Measurements from ENCODE around the gene DLG5.

The DLG5 gene

DNA sequence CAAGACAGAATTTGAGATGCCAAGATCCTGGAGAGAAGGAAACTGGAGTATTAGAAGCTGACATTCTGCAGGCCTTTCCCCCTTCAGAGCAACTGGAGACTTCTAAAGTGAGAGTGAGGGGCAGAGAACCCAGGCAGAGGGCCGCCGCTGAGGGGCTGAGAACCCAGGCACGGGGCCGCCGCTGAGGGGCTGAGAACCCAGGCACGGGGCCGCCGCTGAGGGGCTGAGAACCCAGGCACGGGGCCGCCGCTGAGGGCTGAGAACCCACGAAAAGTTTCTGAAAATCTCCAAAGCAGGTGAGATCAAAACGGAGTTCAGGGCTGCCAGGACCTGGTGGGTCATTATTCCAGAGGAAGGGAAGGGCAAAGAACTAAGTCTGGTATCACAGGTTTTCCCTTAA, 126.2 kb downstream of the DLG5 start:
- peaks cover 54% of the 10 kb centered on the region; the same call in 1 of the 2 replicates for H3K36me3 ChIP-seq (ENCODE audit: insufficient read depth, low read length)
- no peak overlapping the region for H3K4me2 ChIP-seq (ENCODE audit: low read depth, low read length, poor library complexity, severe bottlenecking)
- H3K79me2 ChIP-seq (ENCODE audit: insufficient read depth, low read length) = no peaks in the 10 kb centered on the region
- H3K9me2 ChIP-seq (replicated peaks; ENCODE audit: low read depth, low read length) = no peaks in the 10 kb centered on the region
- no peak overlapping the region for H3K9ac ChIP-seq (ENCODE audit: low read depth, low read length, poor library complexity, severe bottlenecking)
- H3F3A ChIP-seq (ENCODE audit: low read depth) = no peaks in the 10 kb centered on the region
- H4K20me1 ChIP-seq (ENCODE audit: insufficient read depth, low read length, poor library complexity, severe bottlenecking) = no peaks in the 10 kb centered on the region
- no peak for TF ChIP-seq EZH2phosphoT487 (IDR thresholded peaks at IDR 0.05; ENCODE audit: borderline replicate concordance)
- TF ChIP-seq, protein P1, sequence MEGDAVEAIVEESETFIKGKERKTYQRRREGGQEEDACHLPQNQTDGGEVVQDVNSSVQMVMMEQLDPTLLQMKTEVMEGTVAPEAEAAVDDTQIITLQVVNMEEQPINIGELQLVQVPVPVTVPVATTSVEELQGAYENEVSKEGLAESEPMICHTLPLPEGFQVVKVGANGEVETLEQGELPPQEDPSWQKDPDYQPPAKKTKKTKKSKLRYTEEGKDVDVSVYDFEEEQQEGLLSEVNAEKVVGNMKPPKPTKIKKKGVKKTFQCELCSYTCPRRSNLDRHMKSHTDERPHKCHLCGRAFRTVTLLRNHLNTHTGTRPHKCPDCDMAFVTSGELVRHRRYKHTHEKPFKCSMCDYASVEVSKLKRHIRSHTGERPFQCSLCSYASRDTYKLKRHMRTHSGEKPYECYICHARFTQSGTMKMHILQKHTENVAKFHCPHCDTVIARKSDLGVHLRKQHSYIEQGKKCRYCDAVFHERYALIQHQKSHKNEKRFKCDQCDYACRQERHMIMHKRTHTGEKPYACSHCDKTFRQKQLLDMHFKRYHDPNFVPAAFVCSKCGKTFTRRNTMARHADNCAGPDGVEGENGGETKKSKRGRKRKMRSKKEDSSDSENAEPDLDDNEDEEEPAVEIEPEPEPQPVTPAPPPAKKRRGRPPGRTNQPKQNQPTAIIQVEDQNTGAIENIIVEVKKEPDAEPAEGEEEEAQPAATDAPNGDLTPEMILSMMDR (conservative IDR thresholded peaks at IDR 0.05; ENCODE audit: low read length) = no peak
- H3K9me3 ChIP-seq (ENCODE audit: insufficient read depth, low read depth, low read length) = no peaks in the 10 kb centered on the region
- no peak overlapping the region for H2AFZ ChIP-seq (ENCODE audit: low read length)
- no peak overlapping the region for H3K4me3 ChIP-seq (ENCODE audit: low read length, poor library complexity, severe bottlenecking)
- H3K4me1 ChIP-seq (ENCODE audit: insufficient read depth, low read length, poor library complexity, severe bottlenecking) = peaks cover 6% of the 10 kb centered on the region
- H3K27me3 ChIP-seq (ENCODE audit: insufficient read depth, low read length, poor library complexity, severe bottlenecking) = no peaks in the 10 kb centered on the region

DNA sequence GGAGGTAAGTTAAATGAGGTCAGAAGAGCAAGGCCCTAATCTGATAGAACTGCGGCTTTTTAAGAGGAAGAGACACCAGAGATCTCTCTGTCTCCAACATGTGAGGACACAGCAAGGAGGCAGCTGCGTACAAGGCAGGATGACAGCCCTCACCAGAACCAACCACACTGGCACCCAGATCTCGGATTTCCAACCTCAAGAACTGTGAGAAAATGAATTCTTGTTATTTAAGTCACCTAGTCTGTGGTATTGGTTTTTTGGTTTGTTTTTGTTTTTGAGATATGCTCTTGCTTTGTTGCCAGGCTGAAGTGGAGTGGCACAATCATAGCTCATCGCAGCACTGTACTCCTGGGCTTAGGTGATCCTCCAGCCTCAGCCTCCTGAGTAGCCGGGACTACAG, 127.2 kb downstream of the DLG5 start:
- no peak overlapping the region for H3K9ac ChIP-seq (ENCODE audit: low read depth, low read length, poor library complexity, severe bottlenecking)
- no peak overlapping the region for H3K4me3 ChIP-seq (ENCODE audit: low read length, poor library complexity, severe bottlenecking)
- no peaks in the 10 kb centered on the region for H3K9me3 ChIP-seq (ENCODE audit: insufficient read depth, low read depth, low read length)
- H3K4me1 ChIP-seq (ENCODE audit: insufficient read depth, low read length, poor library complexity, severe bottlenecking) = peaks cover 6% of the 10 kb centered on the region
- H4K20me1 ChIP-seq (ENCODE audit: insufficient read depth, low read length, poor library complexity, severe bottlenecking) = no peaks in the 10 kb centered on the region
- no peak for TF ChIP-seq EZH2phosphoT487 (IDR thresholded peaks at IDR 0.05; ENCODE audit: borderline replicate concordance)
- TF ChIP-seq, protein P1 (conservative IDR thresholded peaks at IDR 0.05; ENCODE audit: low read length) = no peak
- no peaks in the 10 kb centered on the region for H3K9me2 ChIP-seq (replicated peaks; ENCODE audit: low read depth, low read length)
- peaks cover 55% of the 10 kb centered on the region; the same call in 1 of the 2 replicates for H3K36me3 ChIP-seq (ENCODE audit: insufficient read depth, low read length)
- H3K27me3 ChIP-seq (ENCODE audit: insufficient read depth, low read length, poor library complexity, severe bottlenecking) = no peaks in the 10 kb centered on the region
- H2AFZ ChIP-seq (ENCODE audit: low read length) = no peak overlapping the region
- no peaks in the 10 kb centered on the region for H3K79me2 ChIP-seq (ENCODE audit: insufficient read depth, low read length)
- no peaks in the 10 kb centered on the region for H3F3A ChIP-seq (ENCODE audit: low read depth)
- no peak overlapping the region for H3K4me2 ChIP-seq (ENCODE audit: low read depth, low read length, poor library complexity, severe bottlenecking)

DNA sequence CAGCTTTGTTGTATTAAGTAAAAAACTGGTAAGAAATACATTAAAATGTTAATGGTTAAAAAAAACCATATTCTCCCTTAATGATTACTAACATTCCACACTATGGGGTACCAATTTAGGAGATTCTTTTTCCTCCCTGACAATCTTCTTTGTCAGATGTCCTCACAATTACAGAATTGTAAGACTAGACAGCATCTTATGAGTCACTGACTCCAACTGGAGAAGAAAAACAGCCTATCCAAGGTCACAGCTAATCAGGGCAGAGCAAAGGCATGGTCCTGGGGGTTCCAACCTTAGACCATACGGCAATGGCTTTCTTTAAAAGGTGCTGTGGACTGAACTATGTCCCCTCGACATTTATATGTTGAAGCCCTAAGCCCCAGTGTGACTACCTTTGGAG, 127.6 kb downstream of the DLG5 start:
- Histone ChIP-seq H3K4me2 (ENCODE audit: low read depth, low read length, poor library complexity, severe bottlenecking) (no peak overlapping the region), H3K9me3 (ENCODE audit: insufficient read depth, low read depth, low read length) (no peaks in the 10 kb centered on the region), H4K20me1 (ENCODE audit: insufficient read depth, low read length, poor library complexity, severe bottlenecking) (no peaks in the 10 kb centered on the region), H3K9ac (ENCODE audit: low read depth, low read length, poor library complexity, severe bottlenecking) (no peak overlapping the region), H3F3A (ENCODE audit: low read depth) (no peaks in the 10 kb centered on the region), H3K79me2 (ENCODE audit: insufficient read depth, low read length) (no peaks in the 10 kb centered on the region), H3K27me3 (ENCODE audit: insufficient read depth, low read length, poor library complexity, severe bottlenecking) (no peaks in the 10 kb centered on the region), H3K36me3 (ENCODE audit: insufficient read depth, low read length) (peaks cover 55% of the 10 kb centered on the region; the same call in 1 of the 2 replicates), H3K9me2 (replicated peaks; ENCODE audit: low read depth, low read length) (no peaks in the 10 kb centered on the region), H3K4me1 (ENCODE audit: insufficient read depth, low read length, poor library complexity, severe bottlenecking) (peaks cover 6% of the 10 kb centered on the region), H2AFZ (ENCODE audit: low read length) (no peak overlapping the region), H3K4me3 (ENCODE audit: low read length, poor library complexity, severe bottlenecking) (no peak overlapping the region)
- no peak for TF ChIP-seq EZH2phosphoT487 (IDR thresholded peaks at IDR 0.05; ENCODE audit: borderline replicate concordance)
- TF ChIP-seq, protein P1 (conservative IDR thresholded peaks at IDR 0.05; ENCODE audit: low read length) = no peak

Data from Loucy (cell line).